ENCODE measurements around the gene WDR38. TPM values are rescaled to one million over a fixed set of nuclear protein-coding genes. Genes with fewer than 3 reads are reported as not detected.

Gene WDR38
- polyA plus RNA-seq, 3 donors, result not detected

DNA sequence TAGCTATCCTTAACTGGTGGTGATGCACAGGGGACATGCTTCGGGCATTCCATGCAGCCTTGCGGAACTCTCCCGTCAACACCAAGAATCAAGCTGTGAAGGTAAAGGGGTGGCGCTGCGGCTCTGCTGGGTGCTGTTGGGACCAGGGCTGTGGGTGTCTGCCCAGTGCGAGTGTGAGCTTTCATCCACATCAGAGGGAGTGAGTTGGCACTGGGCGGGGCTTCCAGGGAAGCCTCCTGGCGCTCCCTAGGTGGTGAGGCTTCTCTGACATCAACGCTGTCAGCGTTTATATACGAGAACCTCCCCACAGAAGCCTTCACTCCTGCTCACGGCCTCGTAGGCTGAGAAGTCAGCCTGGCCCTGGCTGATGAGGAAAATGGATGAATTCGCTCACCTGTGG is 20.4 kb downstream of the WDR38 start:
- no peak overlapping the region for H3K27ac ChIP-seq (ENCODE audit: low read depth, low read length)
- 85 to 91% (median 87%) methylated on average over 14 of the region's 14 CpGs for WGBS, 3 donors

DNA sequence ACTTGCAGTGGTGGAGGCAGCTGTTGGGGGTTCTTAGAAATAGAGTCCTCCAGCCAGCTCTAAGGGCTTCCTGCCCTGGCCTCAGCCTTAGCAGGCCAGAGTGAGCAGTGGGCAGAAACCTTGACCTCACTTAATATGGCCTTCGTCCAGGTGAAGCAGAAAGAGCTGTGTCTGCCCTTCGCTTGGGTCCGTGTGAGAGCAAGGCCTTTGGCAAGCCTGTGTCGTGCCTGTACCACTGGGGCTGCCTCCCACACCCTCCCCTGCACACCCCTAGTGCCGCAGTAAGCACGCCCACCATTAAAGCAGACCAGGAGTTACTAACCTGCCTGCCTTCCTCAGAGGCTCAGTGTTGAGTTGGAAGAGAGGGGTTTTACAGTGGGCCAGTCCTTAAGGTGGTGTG is 22.2 kb downstream of the WDR38 start:
- WGBS, 3 donors, result 89 to 92% (median 92%) methylated on average over 6 of the region's 6 CpGs
- no peak overlapping the region for H3K27ac ChIP-seq (ENCODE audit: low read depth, low read length)

DNA sequence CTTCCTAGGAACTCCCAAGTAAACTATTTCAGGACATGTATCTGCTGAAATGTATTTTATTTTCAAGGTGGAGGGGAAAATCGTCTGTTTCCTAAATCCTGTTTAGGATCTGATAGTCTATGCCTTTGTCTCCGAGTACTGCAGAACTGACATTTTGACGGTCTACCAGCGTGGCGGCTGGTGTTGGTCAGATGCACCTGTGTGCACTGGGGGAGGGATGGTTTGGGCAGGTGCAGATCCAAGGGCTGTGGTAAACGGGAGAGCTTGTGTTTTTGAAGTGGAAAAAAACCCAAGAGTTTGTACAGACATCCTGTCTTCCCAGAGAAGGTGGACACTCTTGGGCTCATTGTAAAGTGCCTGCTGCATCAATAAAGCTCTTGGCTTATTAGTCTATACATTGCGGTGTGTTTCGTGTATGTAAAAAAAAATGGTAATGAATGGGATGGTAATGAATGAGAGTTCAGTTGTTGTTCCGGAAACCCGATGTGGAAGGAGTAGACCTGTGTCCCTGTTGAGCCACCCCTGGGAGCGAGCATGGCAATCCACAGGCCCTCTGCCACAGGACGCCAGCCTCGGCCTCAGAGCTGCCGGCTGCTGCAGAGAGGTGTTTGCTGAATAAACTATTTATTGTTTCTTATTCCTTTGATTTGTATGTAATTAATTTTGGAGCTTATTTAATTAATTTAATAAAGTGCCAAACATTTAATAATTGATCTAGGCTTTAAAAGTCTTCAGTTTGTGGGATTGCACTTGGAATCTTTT is 23.9 kb downstream of the WDR38 start:
- H3K27ac ChIP-seq (ENCODE audit: low read depth, low read length), result no peak overlapping the region
- WGBS, 3 donors, result 86 to 87% (median 87%) methylated on average over 14 of the region's 14 CpGs

- no peak overlapping the region for H3K27ac ChIP-seq (ENCODE audit: low read depth, low read length)
- 67 to 89% (median 72%) methylated on average over 1 of the region's 1 CpG for WGBS, 3 donors
These were observed 24.8 kb downstream of the WDR38 start for GRCh38 chr9:124878021-124878420.

GRCh38 chr9:124878518-124878917 is 25.3 kb downstream of the WDR38 start:
- 85 to 92% (median 90%) methylated on average over 6 of the region's 6 CpGs for WGBS, 3 donors
- no peak overlapping the region for H3K27ac ChIP-seq (ENCODE audit: low read depth, low read length)

DNA sequence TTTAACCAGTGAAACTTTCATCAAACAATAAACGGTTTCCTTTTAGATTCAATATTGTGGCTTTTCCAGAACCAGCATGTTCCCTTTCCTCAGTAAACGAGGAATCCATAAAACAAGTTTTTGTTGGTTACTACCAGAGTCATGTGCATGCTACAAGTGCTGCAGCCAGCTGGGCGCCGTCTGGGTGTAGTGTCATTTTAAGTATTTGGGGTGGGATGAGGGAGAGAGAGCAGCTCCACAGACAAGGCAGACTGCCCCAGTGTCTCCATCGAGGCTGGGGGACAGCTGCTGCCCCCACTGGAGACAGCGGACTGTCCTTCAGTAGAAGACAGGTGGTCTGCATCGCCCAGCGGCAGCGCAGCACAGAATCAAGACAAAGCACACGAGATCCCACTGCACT is 26.0 kb downstream of the WDR38 start:
- 75 to 79% (median 77%) methylated on average over 10 of the region's 10 CpGs for WGBS, 3 donors
- no peak overlapping the region for H3K27ac ChIP-seq (ENCODE audit: low read depth, low read length)

- no peak overlapping the region for H3K27ac ChIP-seq (ENCODE audit: low read depth, low read length)
- 70 to 73% (median 71%) methylated on average over 9 of the region's 9 CpGs for WGBS, 3 donors
These were observed 27.2 kb downstream of the WDR38 start for GRCh38 chr9:124880501-124880900.

DNA sequence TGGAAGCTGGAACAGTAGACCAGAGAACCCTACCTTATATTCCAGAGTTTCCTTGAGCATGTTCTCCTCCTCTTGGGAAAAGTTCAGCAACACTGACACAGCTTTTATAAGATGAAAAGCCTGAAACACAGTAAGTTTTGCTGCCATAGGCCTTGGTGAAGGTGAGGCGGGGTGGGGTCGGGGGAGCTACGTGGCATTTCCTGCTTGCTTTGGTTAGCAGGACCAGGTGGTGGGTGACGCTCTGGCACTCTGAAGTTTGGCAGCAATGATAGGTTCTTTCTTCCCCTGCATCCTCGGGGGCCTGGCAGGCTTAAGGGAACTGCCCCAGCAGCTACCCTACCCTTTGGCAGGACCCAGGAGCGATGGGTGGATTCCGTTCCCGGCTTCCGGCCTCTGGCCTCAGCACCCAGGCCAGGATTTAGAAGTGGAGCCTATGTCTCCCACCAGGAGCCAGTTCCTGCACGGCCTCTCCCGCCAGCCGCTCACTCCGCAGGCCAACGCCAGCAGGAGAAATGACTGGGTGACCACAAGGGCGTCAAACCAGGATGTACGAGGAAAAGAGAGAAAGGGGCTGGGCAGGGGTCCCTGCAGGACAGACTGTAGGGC is 28.0 kb downstream of the WDR38 start:
- WGBS, 3 donors, result 91 to 94% (median 93%) methylated on average over 16 of the region's 16 CpGs
- no peak overlapping the region for H3K27ac ChIP-seq (ENCODE audit: low read depth, low read length)

DNA sequence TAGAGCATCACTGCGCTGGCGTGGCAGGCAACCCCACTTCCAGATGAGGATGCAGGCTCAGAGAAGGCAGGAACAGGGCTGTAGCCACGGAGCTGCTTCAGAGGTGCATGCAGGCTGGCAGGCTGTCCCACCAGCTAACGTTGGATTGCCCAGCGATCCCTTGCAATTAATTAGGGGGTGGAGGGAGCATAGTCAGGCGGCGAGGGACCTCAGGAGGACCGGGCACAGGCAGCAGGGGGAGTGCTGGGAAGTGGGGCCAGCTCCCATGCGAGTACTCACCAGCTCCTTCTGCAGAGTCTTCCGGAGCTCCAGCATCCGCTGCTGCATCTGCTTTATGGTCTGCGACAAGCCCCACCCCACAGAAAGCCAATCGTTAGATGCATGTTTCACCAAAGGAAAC is 29.0 kb downstream of the WDR38 start:
- 77 to 81% (median 77%) methylated on average over 13 of the region's 13 CpGs for WGBS, 3 donors
- no peak overlapping the region for H3K27ac ChIP-seq (ENCODE audit: low read depth, low read length)

DNA sequence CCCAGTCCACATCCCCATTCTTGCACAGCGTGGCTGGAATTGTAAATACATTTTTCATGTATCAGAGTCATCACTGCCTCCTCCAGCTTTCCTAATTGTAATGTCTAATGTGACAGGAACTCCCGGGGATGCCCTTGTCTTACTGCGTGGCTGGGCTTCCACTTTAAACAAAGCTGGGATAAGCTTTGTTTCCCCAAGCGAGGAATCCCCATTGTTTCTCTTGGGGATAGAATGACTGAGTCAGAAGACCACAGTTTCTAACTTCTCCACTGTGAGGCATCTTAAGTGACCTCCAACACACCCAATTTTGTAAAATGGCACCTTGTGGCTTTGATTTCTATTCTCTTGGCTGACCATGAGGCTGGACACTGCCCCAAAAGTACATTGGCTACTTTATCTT is 31.1 kb downstream of the WDR38 start:
- 73 to 87% (median 86%) methylated on average over 4 of the region's 4 CpGs for WGBS, 3 donors
- no peak overlapping the region for H3K27ac ChIP-seq (ENCODE audit: low read depth, low read length)

- no peak overlapping the region for H3K27ac ChIP-seq (ENCODE audit: low read depth, low read length)
- WGBS, 3 donors, result 93 to 96% (median 94%) methylated on average over 4 of the region's 4 CpGs
These were observed 32.3 kb downstream of the WDR38 start for GRCh38 chr9:124885551-124885950.

DNA sequence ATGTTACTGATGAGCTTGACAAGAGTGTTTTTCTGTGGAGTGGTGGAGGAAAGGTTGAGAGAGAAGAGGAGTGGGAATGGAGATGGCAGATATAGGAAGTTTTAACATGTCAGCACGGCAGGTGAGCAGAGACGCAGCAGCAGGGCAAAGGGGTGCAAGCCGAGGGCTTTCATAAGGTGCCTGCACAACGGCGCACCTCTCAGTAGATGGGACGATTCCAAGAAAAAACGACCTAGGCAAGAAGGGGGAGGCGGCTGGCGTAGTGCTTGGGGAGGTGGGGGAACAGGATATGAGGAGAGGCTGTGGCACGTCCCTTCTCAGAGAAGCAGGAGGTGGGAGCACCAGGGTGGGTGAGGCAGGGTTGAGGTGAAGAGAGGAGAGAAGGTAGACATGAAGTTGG is 33.2 kb downstream of the WDR38 start:
- WGBS, 3 donors, result 85 to 94% (median 87%) methylated on average over 10 of the region's 10 CpGs
- H3K27ac ChIP-seq (ENCODE audit: low read depth, low read length), result no peak overlapping the region

- WGBS, 3 donors, result 70 to 86% (median 77%) methylated on average over 17 of the region's 17 CpGs
These were observed 33.7 kb downstream of the WDR38 start for GRCh38 chr9:124886866-124887492.

GRCh38 chr9:124887832-124888231 is 34.6 kb downstream of the WDR38 start:
- H3K27ac ChIP-seq (ENCODE audit: low read depth, low read length), result no peak overlapping the region
- WGBS, 3 donors, result 78 to 91% (median 81%) methylated on average over 5 of the region's 5 CpGs

More at GRCh38 chr9:124886866-124887492, 33.7 kb downstream of the WDR38 start:
- H3K27ac ChIP-seq (ENCODE audit: low read depth, low read length), result no peak overlapping the region

DNA sequence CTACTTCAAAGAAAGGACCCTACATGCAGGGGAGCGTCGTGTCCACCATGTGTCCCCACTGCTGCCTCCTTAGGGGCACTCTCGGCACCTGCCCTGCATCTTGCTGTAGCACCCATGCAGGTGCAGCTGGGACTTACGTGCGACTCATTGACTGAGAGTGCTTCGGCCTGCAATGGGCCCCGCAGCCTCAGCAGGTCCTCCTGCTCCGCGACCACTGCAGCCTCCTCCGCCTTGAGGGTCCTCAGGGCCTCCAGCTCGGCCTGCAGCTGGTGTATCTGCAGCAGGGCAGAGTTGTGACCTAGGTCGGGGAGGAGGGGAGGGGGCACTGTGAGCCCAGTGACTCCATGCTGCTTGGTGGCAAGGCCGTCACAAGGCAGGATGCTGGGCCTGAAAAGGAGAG is 35.7 kb downstream of the WDR38 start:
- no peak overlapping the region for H3K27ac ChIP-seq (ENCODE audit: low read depth, low read length)
- 94 to 96% (median 95%) methylated on average over 12 to 13 of the region's 13 CpGs for whole genome bisulfite sequencing, 3 donors

DNA sequence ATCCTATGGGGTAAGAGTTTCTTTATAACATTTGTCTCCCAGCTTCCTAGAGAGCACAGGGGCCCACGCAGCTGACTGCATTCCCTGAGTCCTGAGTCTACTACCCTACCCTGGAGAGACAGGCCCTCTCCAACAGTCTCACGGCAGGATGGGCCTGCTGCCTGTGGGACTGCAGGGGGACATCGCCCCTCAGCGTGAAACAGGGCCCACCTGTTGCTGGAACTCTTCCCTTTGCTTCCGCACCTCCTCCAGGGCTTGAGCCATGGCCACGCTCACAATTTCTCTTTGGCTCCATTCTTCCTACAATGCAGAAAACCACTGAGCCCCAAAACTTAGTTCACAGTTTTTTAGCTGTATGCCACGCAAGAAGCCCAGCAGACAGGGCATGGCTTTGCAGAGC is 36.9 kb downstream of the WDR38 start:
- no peak overlapping the region for H3K27ac ChIP-seq (ENCODE audit: low read depth, low read length)
- 96% methylated on average over 7 of the region's 7 CpGs for WGBS, 3 donors

DNA sequence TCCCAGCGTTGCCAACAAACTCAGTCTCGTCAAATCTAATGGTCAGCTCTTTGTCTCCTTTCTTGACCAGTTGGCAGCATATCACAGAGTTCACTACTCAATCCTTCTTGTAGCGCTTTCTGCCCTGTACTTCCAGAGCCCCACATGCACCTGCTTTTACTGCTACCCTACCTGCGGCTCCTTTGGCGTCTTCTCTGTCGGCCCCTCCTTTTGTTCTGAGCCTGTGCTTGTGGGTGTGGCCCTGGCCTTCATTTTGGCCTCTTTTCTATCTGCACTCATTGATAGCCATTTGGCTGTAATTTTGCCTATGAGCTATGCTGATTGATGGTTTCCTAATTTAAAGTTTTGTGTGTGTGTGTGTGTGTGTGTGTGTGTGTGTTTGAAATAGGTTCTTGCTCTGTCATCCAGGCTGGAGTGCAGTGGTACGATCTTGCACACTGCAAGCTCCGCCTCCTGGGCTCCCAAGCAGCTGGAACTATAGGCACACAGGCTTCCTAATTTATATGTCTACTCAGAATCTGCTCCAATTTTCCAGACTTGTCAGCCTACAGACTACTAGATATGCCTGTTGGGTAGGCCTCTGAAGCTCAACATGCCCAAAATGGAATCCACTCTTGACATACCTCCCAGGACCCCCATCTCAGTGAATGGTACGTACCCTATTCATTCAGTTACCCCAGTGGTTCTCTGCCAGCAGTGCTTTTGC is 40.9 kb downstream of the WDR38 start:
- 86 to 92% (median 87%) methylated on average over 9 of the region's 9 CpGs for WGBS, 3 donors
- no peak overlapping the region for H3K27ac ChIP-seq (ENCODE audit: low read depth, low read length)

DNA sequence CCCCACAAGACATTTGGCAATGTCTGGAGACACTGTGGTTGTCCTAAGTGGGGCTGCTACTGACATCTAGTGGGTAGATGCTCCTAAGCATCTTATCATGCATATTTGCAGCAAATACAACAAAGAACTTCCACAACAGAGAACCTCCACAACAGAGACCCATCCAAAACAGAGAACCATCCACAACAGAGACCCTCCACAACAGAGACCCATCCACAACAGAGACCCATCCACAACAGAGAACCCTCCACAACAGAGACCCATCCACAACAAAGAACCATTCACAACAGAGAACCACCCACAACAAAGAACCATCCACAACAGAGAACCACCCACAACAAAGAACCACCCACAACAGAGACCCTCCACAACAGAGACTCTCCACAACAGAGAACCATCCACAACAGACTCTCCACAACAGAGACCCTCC is 41.5 kb downstream of the WDR38 start:
- H3K27ac ChIP-seq (ENCODE audit: low read depth, low read length), result no peak overlapping the region
